ENCODE measurements around the gene PSEN2. TPM values are rescaled to one million over a fixed set of nuclear protein-coding genes. Genes with fewer than 3 reads are reported as not detected.

Gene PSEN2
- total and polyA plus RNA-seq, 9 of the 15 experiments (the other 6 are each of a cell fraction or from before 2014, with no cell fraction given): 2.3 to 21.5 (median 13.7) TPM

- no peak overlapping the region for H2AFZ ChIP-seq (ENCODE audit: low read depth, low read length)
- no peak overlapping the region for H3K4me3 ChIP-seq
- WGBS (ENCODE audit: insufficient coverage, low coverage, missing lambda C conversion rate): 1% methylated on average over 5 of the region's 5 CpGs
- no peaks in the 10 kb centered on the region for H3K36me3 ChIP-seq (ENCODE audit: control insufficient read depth, insufficient read depth, low read length)
- H3K79me2 ChIP-seq (ENCODE audit: control insufficient read depth, insufficient read depth, low read length): no peaks in the 10 kb centered on the region
- no peaks in the 10 kb centered on the region for H3K9me3 ChIP-seq (replicated peaks; ENCODE audit: control insufficient read depth, insufficient read depth, low read depth, low read length)
- H3K4me1 ChIP-seq (replicated peaks in 1 of 2; ENCODE audit: control insufficient read depth in 2 of 2, insufficient read depth in 2 of 2, low read length in 2 of 2): no peaks in the 10 kb centered on the region; a peak in 1 of 5 replicates
- H3K9me1 ChIP-seq (ENCODE audit: control insufficient read depth, insufficient read depth, low read length): no peaks in the 10 kb centered on the region
- BruUV-seq (replicated peaks): no TSS peak
- FAIRE-seq (no peak), DNase-seq (ENCODE audit: extremely low read depth in 1 of 4, low spot score in 3 of 4) (no peak), ATAC-seq (no peak)
- peaks cover 36 to 39% of the 10 kb centered on the region in 2 experiments for H3K27me3 ChIP-seq (ENCODE audit: control insufficient read depth in 2 of 2, insufficient read depth in 2 of 2, low read length in 2 of 2)
- H3K27ac ChIP-seq (ENCODE audit: extremely low read depth, low read depth, low read length): no peak overlapping the region
- POLR2A ChIA-PET: interaction anchor here (0.7 kb wide), 1 partner anchor 148 kb away, joined by 3 read pairs; no protein-coding TSS in a partner anchor
- H3K4me2 ChIP-seq (ENCODE audit: insufficient read depth, low read length): no peak overlapping the region
- H4K20me1 ChIP-seq (replicated peaks; ENCODE audit: control insufficient read depth, insufficient read depth, low read length): no peaks in the 10 kb centered on the region
- no peak overlapping the region for H3K9ac ChIP-seq (ENCODE audit: insufficient read depth in 1 of 2, low read depth in 2 of 2, low read length in 2 of 2)
- CTCF ChIA-PET (ENCODE audit: low intra/inter-chr PET ratio): no interaction called here
- in situ Hi-C loops (cut with MboI): no loop called here
- intact Hi-C loops (cut with micrococcal nuclease): no loop called here
- TF ChIP-seq ZNF79 (CRISPR knock-in tag; IDR thresholded peaks at IDR 0.05; ENCODE audit: low read depth) (no peak), ZNF197 (CRISPR knock-in tag; IDR thresholded peaks at IDR 0.05; ENCODE audit: low read depth) (no peak), HMBOX1 (IDR thresholded peaks at IDR 0.05) (no peak), USF2 (CRISPR knock-in tag; IDR thresholded peaks at IDR 0.05) (no peak), PHF21A (IDR thresholded peaks at IDR 0.05; ENCODE audit: borderline replicate concordance, low read depth) (no peak), GTF3C2 (IDR thresholded peaks at IDR 0.05; ENCODE audit: borderline replicate concordance, extremely low read depth, insufficient read length) (no peak), TFAM (CRISPR knock-in tag; conservative IDR thresholded peaks at IDR 0.05) (no peak), CC2D1A (IDR thresholded peaks at IDR 0.05) (no peak), RNF219 (CRISPR knock-in tag; IDR thresholded peaks at IDR 0.05) (no peak), PATZ1 (CRISPR knock-in tag; IDR thresholded peaks at IDR 0.05; ENCODE audit: borderline replicate concordance) (no peak), SIX5 (IDR thresholded peaks at IDR 0.05; ENCODE audit: borderline replicate concordance in 1 of 2, insufficient read depth in 1 of 2, low read depth in 1 of 2, low read length in 2 of 2) (no peak), ZNF695 (CRISPR knock-in tag; IDR thresholded peaks at IDR 0.05) (no peak), ZNF668 (CRISPR knock-in tag; IDR thresholded peaks at IDR 0.05) (no peak), ZNF316 (IDR thresholded peaks at IDR 0.05) (no peak)
These were observed 7.0 kb upstream of the PSEN2 start for GRCh38 chr1:226863446-226863845.
